Vagina (tissue), 2 donors: Measurements from ENCODE around the gene KLHL3.

ENCODE experiments used
- POLR2A ChIP-seq, 2 donors: fragments of 450-650 bp; IDR thresholded peaks; one replicate each; pipeline ENCODE4 v1.6.1; 2017; ENCODE audit warnings: antibody characterized with exemption in 2 of 2, mild to moderate bottlenecking in 2 of 2, moderate library complexity in 2 of 2
- TF ChIP-seq, protein P1 (sequence below), 3 experiments: fragments of 450-650 bp in 2 of 3; fragments of 200-600 bp in 1 of 3; sonication (generic) in 1 of 3; IDR thresholded peaks; one replicate each; pipeline ENCODE4 v1.5.1; 2017 to 2019; ENCODE audit warnings: antibody characterized with exemption in 3 of 3, mild to moderate bottlenecking in 2 of 3, moderate library complexity in 2 of 3

DNA sequence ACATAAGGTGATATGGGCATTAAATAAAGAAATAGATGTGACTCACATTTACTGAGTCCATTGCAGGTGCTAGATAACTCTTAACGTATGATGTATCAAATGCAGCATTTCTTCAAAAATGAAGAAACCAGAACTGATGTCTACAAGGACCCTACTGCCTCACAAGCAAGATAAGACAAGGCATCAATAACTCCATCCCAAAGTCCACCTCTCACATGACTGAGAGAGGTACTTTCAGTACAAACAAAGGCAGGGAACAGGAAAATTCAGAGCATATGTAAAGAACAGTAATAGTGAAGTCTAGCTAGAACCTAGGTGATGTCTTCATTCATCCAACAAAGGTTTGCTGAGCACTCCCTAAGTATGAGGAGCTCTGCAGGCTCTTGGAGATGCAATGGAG, 54.7 kb downstream of the KLHL3 start:
- TF ChIP-seq, protein P1, sequence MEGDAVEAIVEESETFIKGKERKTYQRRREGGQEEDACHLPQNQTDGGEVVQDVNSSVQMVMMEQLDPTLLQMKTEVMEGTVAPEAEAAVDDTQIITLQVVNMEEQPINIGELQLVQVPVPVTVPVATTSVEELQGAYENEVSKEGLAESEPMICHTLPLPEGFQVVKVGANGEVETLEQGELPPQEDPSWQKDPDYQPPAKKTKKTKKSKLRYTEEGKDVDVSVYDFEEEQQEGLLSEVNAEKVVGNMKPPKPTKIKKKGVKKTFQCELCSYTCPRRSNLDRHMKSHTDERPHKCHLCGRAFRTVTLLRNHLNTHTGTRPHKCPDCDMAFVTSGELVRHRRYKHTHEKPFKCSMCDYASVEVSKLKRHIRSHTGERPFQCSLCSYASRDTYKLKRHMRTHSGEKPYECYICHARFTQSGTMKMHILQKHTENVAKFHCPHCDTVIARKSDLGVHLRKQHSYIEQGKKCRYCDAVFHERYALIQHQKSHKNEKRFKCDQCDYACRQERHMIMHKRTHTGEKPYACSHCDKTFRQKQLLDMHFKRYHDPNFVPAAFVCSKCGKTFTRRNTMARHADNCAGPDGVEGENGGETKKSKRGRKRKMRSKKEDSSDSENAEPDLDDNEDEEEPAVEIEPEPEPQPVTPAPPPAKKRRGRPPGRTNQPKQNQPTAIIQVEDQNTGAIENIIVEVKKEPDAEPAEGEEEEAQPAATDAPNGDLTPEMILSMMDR (IDR thresholded peaks at IDR 0.05), result no peak
- TF ChIP-seq POLR2A (IDR thresholded peaks at IDR 0.05), result no peak
